GM18951 (cell line): ENCODE data around the gene RAPGEF4.

Experiments
- POLR2A ChIP-seq: IDR thresholded peaks from 4 replicates; pipeline ENCODE4 v1.6.1; 2011; ENCODE audit warnings: mild to moderate bottlenecking; ENCODE audit not compliant: insufficient read length, insufficient read depth; ENCODE audit errors: extremely low read depth
- in situ Hi-C: fragments of 300-500 bp; cut with MboI; formaldehyde crosslinking; loops from one replicate; pipeline ENCODE4 v1.12.0; 2022; ENCODE audit warnings: low sequenced_read_pairs, mixed read lengths, inconsistent platforms; ENCODE audit not compliant: unreplicated experiment

Gene RAPGEF4

GRCh38 chr2:172999641-173000386 is 264.2 kb downstream of the RAPGEF4 start:
- no peak for TF ChIP-seq POLR2A
- in situ Hi-C loops, result no loop called here

- TF ChIP-seq POLR2A, result no peak
- in situ Hi-C loops, result no loop called here
These were observed 266.3 kb downstream of the RAPGEF4 start for GRCh38 chr2:173001664-173002604.

- TF ChIP-seq POLR2A, result no peak
- in situ Hi-C loops, result no loop called here
These were observed 267.3 kb downstream of the RAPGEF4 start for GRCh38 chr2:173002751-173003541.

GRCh38 chr2:173008786-173009185 is 273.1 kb downstream of the RAPGEF4 start:
- TF ChIP-seq POLR2A, result no peak
- in situ Hi-C loops, result no loop called here

GRCh38 chr2:173010233-173010632 is 274.6 kb downstream of the RAPGEF4 start:
- no peak for TF ChIP-seq POLR2A
- in situ Hi-C loops, result no loop called here

- no peak for TF ChIP-seq POLR2A
- in situ Hi-C loops, result no loop called here
These were observed 280.8 kb downstream of the RAPGEF4 start for GRCh38 chr2:173016451-173016850.

GRCh38 chr2:173017646-173018420 is 282.2 kb downstream of the RAPGEF4 start:
- no peak for TF ChIP-seq POLR2A
- in situ Hi-C loops, result no loop called here

GRCh38 chr2:173019755-173020154 is 284.1 kb downstream of the RAPGEF4 start:
- no peak for TF ChIP-seq POLR2A
- in situ Hi-C loops, result no loop called here

GRCh38 chr2:173021939-173022371 is 286.3 kb downstream of the RAPGEF4 start:
- no peak for TF ChIP-seq POLR2A
- in situ Hi-C loops, result no loop called here

GRCh38 chr2:173023718-173024117 is 288.1 kb downstream of the RAPGEF4 start:
- in situ Hi-C loops, result no loop called here
- TF ChIP-seq POLR2A, result no peak

- in situ Hi-C loops, result loop anchor here (5.0 kb wide), 1 partner anchor 186 kb away; no protein-coding TSS in a partner anchor
- TF ChIP-seq POLR2A, result no peak
These were observed 290.8 kb downstream of the RAPGEF4 start for GRCh38 chr2:173026479-173026878.
